Liver (tissue), 9 donors: ENCODE data around the gene FKBP5. TPM values are rescaled to one million over a fixed set of nuclear protein-coding genes. Genes with fewer than 3 reads are reported as not detected.

Source experiments
- DNase-seq: peaks from one replicate; pipeline ENCODE4 v3.0.0-alpha.2; 2017; ENCODE audit warnings: low spot score
- H3K27ac ChIP-seq, 2 donors: one replicate each; pipeline ENCODE4 v1.7.0; 2013; ENCODE audit warnings: inconsistent platforms in 2 of 2, low read length in 2 of 2, control low read depth in 1 of 2, low read depth in 1 of 2, mild to moderate bottlenecking in 1 of 2
- H3K27me3 ChIP-seq, 4 donors: one replicate each; pipeline versions ENCODE4 v1.6.1 to v1.7.0; 2013; ENCODE audit warnings: low read length in 3 of 4, inconsistent platforms in 1 of 4, mild to moderate bottlenecking in 1 of 4, moderate library complexity in 1 of 4; ENCODE audit not compliant: control insufficient read depth in 4 of 4, insufficient read depth in 4 of 4
- H3K36me3 ChIP-seq, 4 donors: one replicate each; pipeline versions ENCODE4 v1.6.1 to v1.7.0; 2013; ENCODE audit warnings: low read length in 3 of 4, mild to moderate bottlenecking in 3 of 4, low read depth in 1 of 4, moderate library complexity in 1 of 4; ENCODE audit not compliant: control insufficient read depth in 4 of 4, insufficient read depth in 3 of 4
- H3K4me1 ChIP-seq, 4 donors: one replicate each; pipeline versions ENCODE4 v1.6.1 to v1.7.0; 2013; ENCODE audit warnings: low read length in 3 of 4, mild to moderate bottlenecking in 3 of 4, moderate library complexity in 1 of 4; ENCODE audit not compliant: control insufficient read depth in 4 of 4, insufficient read depth in 4 of 4
- H3K4me3 ChIP-seq, 3 donors: one replicate each; pipeline versions ENCODE4 v1.6.1 to v1.7.0; 2013; ENCODE audit warnings: low read length in 3 of 3, control low read depth in 1 of 3, low read depth in 1 of 3, mild to moderate bottlenecking in 1 of 3
- H3K9ac ChIP-seq, 2 donors: one replicate each; pipeline ENCODE4 v1.7.0; 2013; ENCODE audit warnings: low read length in 2 of 2, mild to moderate bottlenecking in 2 of 2, moderate library complexity in 2 of 2, control low read depth in 1 of 2, low read depth in 1 of 2
- H3K9me3 ChIP-seq, 4 donors: one replicate each; pipeline versions ENCODE4 v1.6.1 to v1.7.0; 2013; ENCODE audit warnings: low read length in 3 of 4; ENCODE audit not compliant: control insufficient read depth in 4 of 4
- ATF3 ChIP-seq: IDR thresholded peaks from 2 replicates; pipeline ENCODE4 v1.6.1; 2016; ENCODE audit warnings: antibody characterized with exemption
- EGR1 ChIP-seq, 2 donors: IDR thresholded peaks; 2 replicates each; pipeline ENCODE4 v1.6.1; 2016 to 2018; ENCODE audit warnings: antibody characterized with exemption in 2 of 2, low read depth in 2 of 2
- FOXA2 ChIP-seq: IDR thresholded peaks from 2 replicates; pipeline ENCODE4 v1.6.1; 2016; ENCODE audit warnings: antibody characterized with exemption
- GABPA ChIP-seq, 2 donors: IDR thresholded peaks in 1 of 2; conservative IDR thresholded peaks in 1 of 2; 2 replicates each; pipeline ENCODE4 v1.6.1; 2016; ENCODE audit warnings: antibody characterized with exemption in 2 of 2, mild to moderate bottlenecking in 1 of 2, moderate library complexity in 1 of 2
- HNF4A ChIP-seq, 2 donors: conservative IDR thresholded peaks; 2 replicates each; pipeline ENCODE4 v1.6.1; 2016; ENCODE audit warnings: antibody characterized with exemption in 2 of 2, mild to moderate bottlenecking in 2 of 2
- HNF4G ChIP-seq: IDR thresholded peaks from 2 replicates; pipeline ENCODE4 v1.6.1; 2016; ENCODE audit warnings: antibody characterized with exemption
- JUND ChIP-seq, 2 donors: IDR thresholded peaks; 2 replicates each; pipeline ENCODE4 v1.6.1; 2016; ENCODE audit warnings: antibody characterized with exemption in 2 of 2
- MAX ChIP-seq: IDR thresholded peaks from 2 replicates; pipeline ENCODE4 v1.6.1; 2016; ENCODE audit warnings: antibody characterized with exemption
- NR2F2 ChIP-seq: IDR thresholded peaks from 2 replicates; pipeline ENCODE4 v1.6.1; 2016; ENCODE audit warnings: antibody characterized with exemption
- RAD21 ChIP-seq, 2 donors: IDR thresholded peaks; 2 replicates each; pipeline ENCODE4 v1.6.1; 2016; ENCODE audit warnings: antibody characterized with exemption in 2 of 2, mild to moderate bottlenecking in 2 of 2
- SP1 ChIP-seq: IDR thresholded peaks from 2 replicates; pipeline ENCODE4 v1.6.1; 2018; ENCODE audit warnings: antibody characterized with exemption, mild to moderate bottlenecking
- TAF1 ChIP-seq: conservative IDR thresholded peaks from 2 replicates; pipeline ENCODE4 v1.6.1; 2016; ENCODE audit warnings: antibody characterized with exemption, mild to moderate bottlenecking
- ZBTB33 ChIP-seq: IDR thresholded peaks from 2 replicates; pipeline ENCODE4 v1.6.1; 2016; ENCODE audit warnings: antibody characterized with exemption
- WGBS: extraction: QIAGEN DNeasy Blood & Tissue Kit; methylation state at CpG from one replicate; pipeline ENCODE4 v1.1.7; 2013; 5-methylcytosine and 5-hydroxymethylcytosine counted together
- polyA plus RNA-seq, 2 donors: library from polyadenylated mRNA; stranded (reverse) in 1 of 2; unstranded in 1 of 2; fragments of 200-250 nt in 1 of 2; fragments of >200 nt in 1 of 2; fragmentation: Nextera tagmentation in 1 of 2; extraction: Ambion mirVana in 1 of 2; gene quantifications; one replicate each; pipeline versions ENCODE4 v1.2.1 to v1.2.3, GENCODE V29; 2013 to 2015
- total RNA-seq, 2 donors: library from RNA; depleted of rRNA; stranded (reverse); fragments of >200 nt; gene quantifications; one replicate each; pipeline ENCODE4 v1.2.3, GENCODE V29; 2014
- TF ChIP-seq, protein P1 (sequence below): fragments of 150-350 bp; IDR thresholded peaks from 2 replicates; pipeline ENCODE4 v1.5.1; 2017; ENCODE audit warnings: improper control_type of control experiment, low read depth, low read length; ENCODE audit not compliant: missing input control
- donor health status: healthy.
- donor health status: healthy.
- donor health status: healthy.
- donor health status: healthy.
- donor health status: healthy.

The FKBP5 gene
- total and polyA plus RNA-seq, 4 donors, result 10.3 to 132 (median 63.7) TPM

- no peak overlapping the region for H3K27ac ChIP-seq
- WGBS, result 75% methylated on average over 4 of the region's 4 CpGs
- H3K4me3 ChIP-seq, result no peak overlapping the region
- no peak for DNase-seq
- no peaks in the 10 kb centered on the region for H3K27me3 ChIP-seq
- H3K9ac ChIP-seq, result no peak overlapping the region
- TF ChIP-seq, protein P1, sequence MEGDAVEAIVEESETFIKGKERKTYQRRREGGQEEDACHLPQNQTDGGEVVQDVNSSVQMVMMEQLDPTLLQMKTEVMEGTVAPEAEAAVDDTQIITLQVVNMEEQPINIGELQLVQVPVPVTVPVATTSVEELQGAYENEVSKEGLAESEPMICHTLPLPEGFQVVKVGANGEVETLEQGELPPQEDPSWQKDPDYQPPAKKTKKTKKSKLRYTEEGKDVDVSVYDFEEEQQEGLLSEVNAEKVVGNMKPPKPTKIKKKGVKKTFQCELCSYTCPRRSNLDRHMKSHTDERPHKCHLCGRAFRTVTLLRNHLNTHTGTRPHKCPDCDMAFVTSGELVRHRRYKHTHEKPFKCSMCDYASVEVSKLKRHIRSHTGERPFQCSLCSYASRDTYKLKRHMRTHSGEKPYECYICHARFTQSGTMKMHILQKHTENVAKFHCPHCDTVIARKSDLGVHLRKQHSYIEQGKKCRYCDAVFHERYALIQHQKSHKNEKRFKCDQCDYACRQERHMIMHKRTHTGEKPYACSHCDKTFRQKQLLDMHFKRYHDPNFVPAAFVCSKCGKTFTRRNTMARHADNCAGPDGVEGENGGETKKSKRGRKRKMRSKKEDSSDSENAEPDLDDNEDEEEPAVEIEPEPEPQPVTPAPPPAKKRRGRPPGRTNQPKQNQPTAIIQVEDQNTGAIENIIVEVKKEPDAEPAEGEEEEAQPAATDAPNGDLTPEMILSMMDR, result no peak
- TF ChIP-seq MAX (no peak), NR2F2 (no peak), GABPA (IDR thresholded peaks at IDR 0.05 in 1 of 2, conservative IDR thresholded peaks at IDR 0.05 in 1 of 2) (no peak), JUND (IDR thresholded peaks at IDR 0.05) (no peak), ZBTB33 (no peak), FOXA2 (no peak), ATF3 (no peak), RAD21 (IDR thresholded peaks at IDR 0.05) (no peak), EGR1 (IDR thresholded peaks at IDR 0.05; ENCODE audit: low read depth in 2 of 2) (no peak), TAF1 (no peak), SP1 (no peak), HNF4A (conservative IDR thresholded peaks at IDR 0.05) (no peak), HNF4G (no peak)
- H3K4me1 ChIP-seq, result no peaks in the 10 kb centered on the region
- H3K9me3 ChIP-seq, result no peaks in the 10 kb centered on the region
- H3K36me3 ChIP-seq, result no peaks in the 10 kb centered on the region
Observed at GRCh38 chr6:35707714-35708407, 19.1 kb upstream of the FKBP5 start.

DNA sequence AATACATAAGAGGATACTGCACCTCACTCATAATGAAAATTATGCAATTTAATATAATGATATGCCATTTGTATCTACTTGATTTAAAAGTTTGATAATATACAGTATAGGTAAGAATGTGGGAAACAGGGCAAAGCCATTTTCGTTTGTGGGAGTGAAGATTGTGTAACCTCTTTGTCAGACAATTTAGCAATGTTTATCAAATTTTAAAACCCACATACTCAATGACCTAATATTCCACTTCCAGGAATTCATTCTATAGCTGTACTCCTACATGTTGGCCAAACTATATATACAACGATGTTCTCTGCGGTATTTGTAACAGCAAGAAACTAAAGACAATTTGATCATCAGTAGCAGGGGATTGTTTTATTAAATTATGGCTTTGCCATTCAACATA lies 17.8 kb upstream of the FKBP5 start:
- DNase-seq, result no peak
- whole genome bisulfite sequencing, result 60% methylated on average over 3 of the region's 3 CpGs
- no peaks in the 10 kb centered on the region for H3K9me3 ChIP-seq
- TF ChIP-seq, protein P1, result no peak
- no peak for TF ChIP-seq FOXA2
- no peak for TF ChIP-seq TAF1
- TF ChIP-seq EGR1 (IDR thresholded peaks at IDR 0.05; ENCODE audit: low read depth in 2 of 2), result no peak
- no peaks in the 10 kb centered on the region for H3K27me3 ChIP-seq
- H3K4me3 ChIP-seq, result no peak overlapping the region
- H3K4me1 ChIP-seq, result no peaks in the 10 kb centered on the region
- no peak overlapping the region for H3K27ac ChIP-seq
- H3K36me3 ChIP-seq, result no peaks in the 10 kb centered on the region
- no peak overlapping the region for H3K9ac ChIP-seq
